Measurements from ENCODE around the gene ANKRD17.

The ANKRD17 gene

DNA sequence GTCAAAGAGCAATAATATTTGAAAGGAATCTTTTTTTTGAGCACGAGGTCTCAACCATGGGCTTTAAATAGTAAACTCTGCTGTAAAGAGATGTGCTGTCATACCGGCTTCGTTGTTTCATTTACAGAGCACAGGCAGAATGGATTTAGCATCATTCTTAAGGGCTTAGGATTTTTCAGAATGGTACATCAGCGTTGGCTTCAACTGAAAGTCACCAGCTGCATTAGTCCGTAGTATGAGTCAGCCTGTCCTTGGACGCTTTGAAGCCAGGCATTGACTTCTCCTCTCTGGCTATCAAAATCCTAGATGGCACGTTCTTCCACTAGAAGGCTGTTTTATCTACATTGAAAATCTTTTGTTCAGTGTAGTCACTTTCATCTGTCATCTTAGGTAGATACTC lies 212.7 kb downstream of the ANKRD17 start:
- DNase-seq (ENCODE audit: low read depth, low spot score): no peak
- POLR2A ChIA-PET: no interaction called here

DNA sequence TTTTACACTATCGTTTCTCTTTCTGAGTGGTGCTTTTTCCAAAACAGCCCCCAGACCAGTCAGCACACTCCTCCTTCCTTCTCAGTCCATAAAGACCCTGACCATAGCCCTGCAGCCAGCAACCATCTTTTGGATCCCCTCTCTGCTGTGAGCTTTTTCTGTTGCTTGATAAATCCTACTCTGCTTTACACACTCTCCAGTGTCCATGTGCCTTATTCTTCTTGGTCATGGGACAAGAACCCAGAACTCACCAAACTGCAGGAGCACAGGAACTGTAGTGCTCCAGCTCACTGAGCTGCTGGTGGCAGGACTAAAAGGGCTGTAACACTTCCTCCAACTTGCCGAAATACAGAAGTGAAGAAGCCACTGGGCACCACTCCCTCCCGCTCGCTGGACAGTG lies 221.5 kb downstream of the ANKRD17 start:
- ChIA-PET POLR2A (no interaction called here), CTCF (interaction anchor here (1.7 to 1.8 kb wide), 2 partner anchors 11 to 220 kb away, joined by 4 read pairs; no protein-coding TSS in a partner anchor)
- no peak for DNase-seq (ENCODE audit: low read depth, low spot score)
- TF ChIP-seq, protein P1, sequence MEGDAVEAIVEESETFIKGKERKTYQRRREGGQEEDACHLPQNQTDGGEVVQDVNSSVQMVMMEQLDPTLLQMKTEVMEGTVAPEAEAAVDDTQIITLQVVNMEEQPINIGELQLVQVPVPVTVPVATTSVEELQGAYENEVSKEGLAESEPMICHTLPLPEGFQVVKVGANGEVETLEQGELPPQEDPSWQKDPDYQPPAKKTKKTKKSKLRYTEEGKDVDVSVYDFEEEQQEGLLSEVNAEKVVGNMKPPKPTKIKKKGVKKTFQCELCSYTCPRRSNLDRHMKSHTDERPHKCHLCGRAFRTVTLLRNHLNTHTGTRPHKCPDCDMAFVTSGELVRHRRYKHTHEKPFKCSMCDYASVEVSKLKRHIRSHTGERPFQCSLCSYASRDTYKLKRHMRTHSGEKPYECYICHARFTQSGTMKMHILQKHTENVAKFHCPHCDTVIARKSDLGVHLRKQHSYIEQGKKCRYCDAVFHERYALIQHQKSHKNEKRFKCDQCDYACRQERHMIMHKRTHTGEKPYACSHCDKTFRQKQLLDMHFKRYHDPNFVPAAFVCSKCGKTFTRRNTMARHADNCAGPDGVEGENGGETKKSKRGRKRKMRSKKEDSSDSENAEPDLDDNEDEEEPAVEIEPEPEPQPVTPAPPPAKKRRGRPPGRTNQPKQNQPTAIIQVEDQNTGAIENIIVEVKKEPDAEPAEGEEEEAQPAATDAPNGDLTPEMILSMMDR (IDR thresholded peaks at IDR 0.05; ENCODE audit: insufficient read depth, low read length, missing control alignments): no peak
- no peak overlapping the region for H3K4me3 ChIP-seq (ENCODE audit: low read depth, low read length)

More for the DNA sequence above, 212.7 kb downstream of the ANKRD17 start:
- TF ChIP-seq, protein P1 (IDR thresholded peaks at IDR 0.05; ENCODE audit: insufficient read depth, low read length, missing control alignments): no peak
- CTCF ChIA-PET: no interaction called here
- no peak overlapping the region for H3K4me3 ChIP-seq (ENCODE audit: low read depth, low read length)

DNA sequence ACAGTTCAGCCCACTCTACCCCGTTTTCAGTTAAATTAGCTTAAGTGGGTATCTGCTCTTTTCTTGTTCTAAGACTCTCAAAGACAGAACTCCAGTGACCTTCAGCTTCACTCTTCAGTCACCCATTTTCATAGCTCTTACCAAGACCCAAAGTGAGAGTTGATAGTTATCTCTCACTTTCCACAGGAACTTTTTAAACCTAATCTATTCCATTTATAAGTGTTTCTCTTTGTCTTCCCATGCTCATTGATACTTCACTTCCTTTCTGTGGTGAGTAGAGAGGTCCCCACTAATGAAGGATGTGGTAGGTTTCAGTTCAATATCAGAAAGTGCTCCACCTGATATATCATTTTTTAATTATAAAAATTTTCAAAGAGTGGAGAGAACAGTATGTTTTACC lies 222.5 kb downstream of the ANKRD17 start:
- no peak for DNase-seq (ENCODE audit: low read depth, low spot score)
- CTCF ChIA-PET: interaction anchor here (1.8 kb wide), 1 partner anchor 221 kb away, joined by 4 read pairs; no protein-coding TSS in a partner anchor
- no peak overlapping the region for H3K4me3 ChIP-seq (ENCODE audit: low read depth, low read length)
- TF ChIP-seq, protein P1 (IDR thresholded peaks at IDR 0.05; ENCODE audit: insufficient read depth, low read length, missing control alignments): no peak
- POLR2A ChIA-PET: no interaction called here

DNA sequence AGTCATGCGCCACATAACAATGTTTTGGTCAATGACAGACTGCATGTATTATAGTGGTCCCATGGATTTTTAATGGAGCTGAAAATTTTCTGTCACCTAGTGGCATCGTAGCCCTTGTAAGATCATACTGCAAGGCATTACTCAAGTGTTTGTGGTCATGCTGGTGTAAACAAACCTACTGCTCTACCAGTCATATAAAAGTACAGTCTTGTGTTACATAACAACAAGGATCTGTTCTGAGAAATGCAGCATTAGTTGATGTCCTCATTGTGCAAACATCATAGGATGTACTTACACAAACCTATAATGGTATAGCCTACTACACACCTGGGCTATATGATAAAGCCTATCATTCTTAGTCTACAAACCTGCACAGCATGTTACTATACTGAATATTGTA lies 223.7 kb downstream of the ANKRD17 start:
- ChIA-PET CTCF (no interaction called here), POLR2A (no interaction called here)

DNA sequence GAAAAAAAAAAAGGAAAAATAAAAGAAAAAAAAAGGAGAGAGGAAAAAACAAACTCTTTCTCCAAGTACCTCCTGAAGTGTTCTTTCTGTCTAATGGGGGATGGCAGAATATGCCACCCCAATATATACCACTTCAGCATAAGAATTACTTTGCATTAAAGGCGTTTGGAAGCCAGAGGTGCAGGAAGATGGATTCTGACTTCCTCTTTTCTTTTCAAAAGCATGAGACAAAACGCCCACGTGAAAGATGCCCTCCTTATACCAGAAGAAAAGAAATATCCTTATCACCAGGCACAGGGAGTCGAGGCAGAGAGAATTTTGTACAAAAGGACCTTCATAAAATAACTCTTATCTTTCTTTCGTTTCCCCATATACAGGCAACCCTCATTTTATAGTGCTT lies 230.0 kb downstream of the ANKRD17 start:
- ChIA-PET CTCF (interaction anchor here (1.3 to 1.4 kb wide), 2 partner anchors 228 to 702 kb away, joined by 3 read pairs; no protein-coding TSS in a partner anchor), POLR2A (no interaction called here)
- H3K4me3 ChIP-seq (ENCODE audit: low read depth, low read length): no peak overlapping the region
- no peak for DNase-seq (ENCODE audit: low read depth, low spot score)
- TF ChIP-seq, protein P1 (IDR thresholded peaks at IDR 0.05; ENCODE audit: insufficient read depth, low read length, missing control alignments): no peak

More for the DNA sequence above, 223.7 kb downstream of the ANKRD17 start:
- no peak for DNase-seq (ENCODE audit: low read depth, low spot score)
- no peak overlapping the region for H3K4me3 ChIP-seq (ENCODE audit: low read depth, low read length)
- TF ChIP-seq, protein P1 (IDR thresholded peaks at IDR 0.05; ENCODE audit: insufficient read depth, low read length, missing control alignments): no peak
